Activated CD4-positive, alpha-beta T cell treated with anti-CD3 and anti-CD28 coated beads, Interleukin-2, amount 50 U/mL, for 48 hours (primary cell): Measurements from ENCODE around the gene PGRMC1.
"Not testable (repeated sequence)": the region's sequence is repeated elsewhere in the genome, so short reads cannot be mapped to it uniquely, and the experiment has no call there.

Experiments
- DNase-seq, 2 experiments: peaks; one replicate each; pipeline ENCODE4 v3.0.0-alpha.2; 2020

Gene PGRMC1

GRCh38 chrX:119236623-119237561 is 807 bp downstream of the PGRMC1 start:
- peak; percentile 39 to 40 for DNase-seq

DNA sequence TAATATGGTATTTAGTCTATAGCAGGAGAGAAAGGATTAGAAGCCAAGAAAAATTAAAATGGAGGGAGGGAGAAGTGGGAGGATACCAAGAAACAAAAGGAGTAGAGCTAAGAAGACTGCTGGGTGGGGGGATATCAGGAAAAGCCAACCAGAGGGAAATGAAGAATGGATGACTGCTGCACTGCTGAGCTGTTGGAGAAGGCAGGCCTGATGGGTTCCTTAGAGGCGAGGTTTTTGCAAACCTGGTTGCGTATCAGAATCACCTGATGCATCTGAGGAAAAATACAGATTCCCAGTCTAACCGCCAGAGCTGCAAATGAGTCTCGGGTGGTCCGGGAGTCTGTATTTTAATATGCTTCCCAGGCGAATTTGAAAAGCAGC is 1.5 kb downstream of the PGRMC1 start:
- DNase-seq, result no peak

- DNase-seq, result no peak
Observed at GRCh38 chrX:119238557-119238956, 2.5 kb downstream of the PGRMC1 start.

- no peak for DNase-seq
Observed at GRCh38 chrX:119240356-119240755, 4.3 kb downstream of the PGRMC1 start.

- no peak for DNase-seq
Observed at GRCh38 chrX:119247702-119248101, 11.6 kb downstream of the PGRMC1 start.

DNA sequence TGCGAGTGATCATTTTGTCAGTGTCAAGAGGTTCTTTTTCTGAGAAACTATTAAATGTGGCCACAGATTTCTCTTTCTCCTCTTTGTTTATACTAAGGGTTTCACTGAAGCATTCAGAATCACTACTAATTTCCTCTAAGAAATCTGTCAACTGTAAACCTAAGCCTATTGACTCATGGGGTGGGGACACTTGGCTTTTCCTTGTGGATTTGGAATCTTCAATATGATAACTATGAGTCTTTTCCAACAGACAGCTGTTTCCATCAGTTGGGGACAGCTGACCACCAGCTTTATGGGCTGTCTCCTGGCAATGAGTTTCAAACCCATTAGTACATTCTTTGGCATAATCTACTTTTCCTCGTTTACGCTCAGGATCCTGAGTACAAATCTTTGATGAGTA is 13.8 kb downstream of the PGRMC1 start:
- no peak for DNase-seq

DNA sequence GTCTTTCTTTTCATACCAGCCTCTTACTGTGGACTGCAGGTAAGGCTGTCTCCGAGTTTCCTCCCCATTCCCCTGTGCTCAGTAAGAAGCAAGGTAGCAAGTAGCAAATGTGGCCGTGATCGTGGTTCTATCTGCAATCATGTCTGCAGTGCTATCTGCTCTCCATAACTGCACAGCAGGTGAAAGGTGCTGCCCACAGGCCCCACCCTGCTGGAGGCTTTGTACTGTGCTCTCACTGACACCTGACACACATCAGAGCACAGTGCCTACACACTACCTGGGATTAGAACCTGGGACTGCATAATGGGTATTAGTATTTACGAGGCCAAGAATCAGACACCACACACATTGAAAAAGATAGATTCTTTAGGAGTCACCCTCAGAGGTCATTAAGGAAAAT is 15.3 kb downstream of the PGRMC1 start:
- DNase-seq, result no peak

DNA sequence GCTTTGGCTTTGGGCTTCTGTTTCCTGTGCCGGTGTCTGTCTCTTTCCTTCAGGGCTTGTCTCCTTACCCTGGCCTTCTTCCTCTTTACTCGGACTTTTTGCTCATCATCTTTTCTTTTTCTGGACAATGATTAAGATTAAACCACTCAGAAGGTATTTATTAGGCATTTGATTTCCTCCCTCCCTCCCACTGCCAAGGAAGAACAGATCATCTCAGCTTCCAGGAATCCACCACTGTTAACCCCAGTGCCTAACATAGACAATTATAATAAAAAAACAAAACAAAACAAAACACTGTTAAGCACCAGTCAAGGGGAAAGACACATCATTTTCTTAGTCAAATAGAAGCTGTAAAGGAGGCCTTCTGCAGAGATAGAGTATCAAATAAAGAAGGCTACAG is 16.6 kb downstream of the PGRMC1 start:
- DNase-seq, result no peak

- peak; percentile 6 to 20 for DNase-seq
Observed at GRCh38 chrX:119266364-119266995, 30.4 kb downstream of the PGRMC1 start.

DNA sequence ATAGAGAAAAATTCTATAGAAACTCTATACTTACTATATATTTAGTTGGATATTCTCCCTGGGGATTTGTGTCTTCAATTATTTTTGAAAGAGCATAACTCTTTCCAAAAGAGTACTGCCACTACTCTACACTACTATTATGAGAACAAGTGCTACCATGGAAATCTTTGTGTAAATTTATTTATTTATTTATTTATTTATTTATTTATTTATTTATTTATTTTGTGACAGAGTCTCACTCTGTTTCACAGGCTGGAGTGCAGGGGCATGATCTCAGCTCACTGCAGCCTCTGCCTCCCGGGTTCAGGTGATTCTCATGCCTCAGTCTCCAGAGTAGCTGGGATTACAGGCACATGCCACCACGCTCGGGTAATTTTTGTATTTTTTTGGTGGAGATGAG is 31.0 kb downstream of the PGRMC1 start:
- not testable (repeated sequence) for DNase-seq

GRCh38 chrX:119272882-119273419 is 36.9 kb downstream of the PGRMC1 start:
- no peak for DNase-seq

GRCh38 chrX:119273420-119274192 is 37.5 kb downstream of the PGRMC1 start:
- peak; percentile 50 to 65 for DNase-seq

DNA sequence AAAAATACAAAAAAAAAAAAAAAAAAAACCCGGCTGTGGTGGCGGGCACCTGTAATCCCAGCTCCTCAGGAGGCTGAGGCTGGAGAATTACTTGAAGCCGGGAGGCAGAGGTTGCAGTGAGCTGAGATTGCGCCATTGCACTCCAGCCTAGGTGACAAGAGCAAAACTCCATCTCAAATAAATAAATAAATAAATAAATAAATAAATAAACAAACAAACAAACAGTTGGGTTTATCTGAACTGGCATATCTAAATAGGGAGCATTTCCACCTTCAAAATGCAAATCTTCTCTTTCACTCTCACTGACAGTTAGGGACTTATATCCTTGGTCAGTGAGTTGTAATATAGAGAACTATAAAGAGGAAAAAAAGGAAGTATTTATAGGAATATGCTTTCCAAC is 46.3 kb downstream of the PGRMC1 start:
- not testable (repeated sequence) for DNase-seq

DNA sequence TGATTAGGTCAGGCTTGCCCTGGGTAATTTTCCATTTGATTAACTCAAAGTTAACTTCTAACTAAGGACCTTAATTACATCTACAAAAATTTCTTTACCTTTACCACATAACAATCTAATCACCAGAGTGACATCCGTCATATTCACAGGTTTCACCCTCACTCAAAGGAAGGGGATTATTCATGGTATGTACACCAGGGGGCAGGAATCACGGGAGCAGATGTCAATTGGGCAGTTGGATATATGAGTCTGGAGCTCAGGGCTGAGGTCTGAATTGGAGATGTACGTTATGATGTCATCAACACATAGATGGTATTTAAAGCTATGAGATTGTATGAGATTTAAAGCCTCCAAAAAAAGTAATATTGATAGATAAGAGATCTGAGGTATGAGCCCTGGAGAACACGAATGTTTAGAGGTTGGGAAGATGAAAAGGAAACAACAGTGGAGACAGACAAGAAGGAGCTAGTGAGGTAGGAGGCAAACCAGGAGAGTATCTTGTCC is 52.9 kb downstream of the PGRMC1 start:
- DNase-seq, result no peak

DNA sequence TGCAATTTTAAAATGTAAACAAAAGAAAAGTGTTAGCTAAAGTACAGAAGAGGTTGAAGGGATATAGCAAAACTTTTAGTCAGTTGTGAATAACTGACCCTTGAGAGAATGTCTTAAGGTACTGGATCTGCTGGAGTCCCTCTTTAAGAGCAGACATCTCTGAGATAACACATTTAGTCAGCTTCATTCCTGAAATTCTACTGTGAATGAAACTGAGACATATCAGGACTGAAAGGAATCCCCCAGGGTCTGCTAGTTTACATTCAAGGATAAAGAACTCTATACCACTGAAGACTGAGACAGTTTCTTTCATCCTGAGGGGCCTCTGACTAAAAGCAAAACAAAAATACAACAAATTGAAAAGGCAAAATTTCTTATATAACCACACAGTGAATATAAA is 54.4 kb downstream of the PGRMC1 start:
- no peak for DNase-seq

GRCh38 chrX:119291246-119291645 is 55.2 kb downstream of the PGRMC1 start:
- not testable (repeated sequence) for DNase-seq

GRCh38 chrX:119292445-119292844 is 56.4 kb downstream of the PGRMC1 start:
- DNase-seq, result no peak
